HL-60 (cell line): ENCODE measurements around the gene INO80.

Experiments used
- DNase-seq, 2 experiments: peaks; one replicate each; pipeline ENCODE4 v3.0.0-alpha.2; 2010 to 2020; ENCODE audit warnings: low read depth in 1 of 2, low spot score in 1 of 2
- H3K27ac ChIP-seq: fragments of 250-450 bp; sonication (Bioruptor Pico); replicated peaks from 2 replicates; pipeline ENCODE4 v1.5.1; 2020; ENCODE audit warnings: mild to moderate bottlenecking, moderate library complexity
- H3K27me3 ChIP-seq: fragments of 250-450 bp; sonication (Bioruptor Pico); 2 replicates; pipeline ENCODE4 v1.5.1; 2021; ENCODE audit warnings: mild to moderate bottlenecking, moderate library complexity; ENCODE audit not compliant: insufficient read depth, poor library complexity, severe bottlenecking
- H3K4me3 ChIP-seq: replicated peaks from 2 replicates; pipeline ENCODE4 v1.5.1; 2011; ENCODE audit warnings: mild to moderate bottlenecking, control low read depth, low read length; ENCODE audit not compliant: insufficient read depth
- CTCF ChIP-seq: IDR thresholded peaks from one replicate; pipeline ENCODE4 v1.5.1; 2011; ENCODE audit warnings: low read length, control low read depth, inconsistent platforms; ENCODE audit not compliant: insufficient read depth
- GABPA ChIP-seq: IDR thresholded peaks from 2 replicates; pipeline ENCODE4 v1.6.1; 2012; ENCODE audit warnings: low read depth
- POLR2AphosphoS5 ChIP-seq: IDR thresholded peaks from 2 replicates; pipeline ENCODE4 v1.6.1; 2012; ENCODE audit warnings: low read depth
- REST ChIP-seq: IDR thresholded peaks from 2 replicates; pipeline ENCODE4 v1.6.1; 2012; ENCODE audit warnings: low read depth; ENCODE audit not compliant: insufficient replicate concordance
- SPI1 ChIP-seq: IDR thresholded peaks from 2 replicates; pipeline ENCODE4 v1.6.1; 2012; ENCODE audit warnings: low read depth, mild to moderate bottlenecking, borderline replicate concordance

INO80 gene

GRCh38 chr15:41160639-41161315 is 44.7 kb upstream of the INO80 start:
- H3K4me3 ChIP-seq, result no peak overlapping the region
- H3K27me3 ChIP-seq, result no peaks in the 10 kb centered on the region
- H3K27ac ChIP-seq, result no peak overlapping the region
- TF ChIP-seq GABPA, result no peak
- no peak for TF ChIP-seq SPI1
- TF ChIP-seq POLR2AphosphoS5, result no peak
- no peak for TF ChIP-seq REST
- TF ChIP-seq CTCF, result no peak
- no peak for DNase-seq

GRCh38 chr15:41154412-41154811 is 38.3 kb upstream of the INO80 start:
- no peak for DNase-seq
- no peak for TF ChIP-seq CTCF
- TF ChIP-seq GABPA, result no peak
- TF ChIP-seq POLR2AphosphoS5, result no peak
- TF ChIP-seq SPI1, result no peak
- TF ChIP-seq REST, result no peak
- Histone ChIP-seq H3K27me3 (no peaks in the 10 kb centered on the region), H3K4me3 (no peak overlapping the region), H3K27ac (no peak overlapping the region)

GRCh38 chr15:41153733-41154132 is 37.7 kb upstream of the INO80 start:
- Histone ChIP-seq H3K4me3 (no peak overlapping the region), H3K27ac (no peak overlapping the region), H3K27me3 (no peaks in the 10 kb centered on the region)
- no peak for TF ChIP-seq REST
- DNase-seq, result no peak
